Smooth muscle cell (in vitro differentiated cells): Measurements from ENCODE around the gene RCVRN. TPM values are rescaled to one million over a fixed set of nuclear protein-coding genes. Genes with fewer than 3 reads are reported as not detected.

ENCODE experiments used
- DNase-seq: peaks from one replicate; lab custom pipeline; 2025; ENCODE audit not compliant: unreplicated experiment; lab: John Stamatoyannopoulos, UW
- H2AFZ ChIP-seq: fragments of 200-600 bp; sonication (generic); 2 replicates; pipeline ENCODE4 v1.6.0; 2016; ENCODE audit warnings: antibody characterized with exemption, low read depth, mild to moderate bottlenecking
- H3F3A ChIP-seq: fragments of 200-600 bp; sonication (generic); 2 replicates; pipeline ENCODE4 v1.6.0; 2017; ENCODE audit warnings: antibody characterized with exemption, low read depth
- H3K27ac ChIP-seq: fragments of 200-600 bp; sonication (generic); 2 replicates; pipeline ENCODE4 v1.5.1; 2016; ENCODE audit warnings: low read depth, mild to moderate bottlenecking
- H3K27me3 ChIP-seq: fragments of 200-600 bp; sonication (generic); 2 replicates; pipeline ENCODE4 v1.6.1; 2016; ENCODE audit warnings: low read depth, mild to moderate bottlenecking
- H3K36me3 ChIP-seq: fragments of 200-600 bp; sonication (generic); 2 replicates; pipeline ENCODE4 v1.5.1; 2016; ENCODE audit warnings: low read depth
- H3K4me1 ChIP-seq: fragments of 200-600 bp; sonication (generic); 2 replicates; pipeline ENCODE4 v1.5.1; 2016; ENCODE audit warnings: low read depth
- H3K4me2 ChIP-seq: fragments of 200-600 bp; sonication (generic); 2 replicates; pipeline ENCODE4 v1.6.0; 2016; ENCODE audit warnings: mild to moderate bottlenecking
- H3K4me3 ChIP-seq: fragments of 200-600 bp; sonication (generic); 2 replicates; pipeline ENCODE4 v1.5.1; 2016; ENCODE audit warnings: mild to moderate bottlenecking
- H3K79me2 ChIP-seq: fragments of 200-600 bp; sonication (generic); 2 replicates; pipeline ENCODE4 v1.6.0; 2016; ENCODE audit warnings: low read depth, mild to moderate bottlenecking
- H3K9ac ChIP-seq: fragments of 200-600 bp; sonication (generic); 2 replicates; pipeline ENCODE4 v1.6.0; 2016; ENCODE audit warnings: low read depth
- H3K9me3 ChIP-seq: fragments of 200-600 bp; sonication (generic); replicated peaks from 2 replicates; pipeline ENCODE4 v1.5.1; 2016; ENCODE audit warnings: low read depth
- H4K20me1 ChIP-seq: fragments of 200-600 bp; sonication (generic); 2 replicates; pipeline ENCODE4 v1.6.0; 2016; ENCODE audit warnings: low read depth
- WGBS: methylation state at CpG from one replicate; pipeline ENCODE4 v1.1.7; 2016; ENCODE audit warnings: low lambda C conversion rate; 5-methylcytosine and 5-hydroxymethylcytosine counted together
- polyA plus RNA-seq: library from polyadenylated mRNA; unstranded; fragments of >200 nt; fragmentation: Nextera tagmentation; extraction: Ambion mirVana; gene quantifications from 2 replicates; pipeline ENCODE4 v1.2.1, GENCODE V29; 2016
- total RNA-seq: library from RNA; depleted of rRNA; stranded (reverse); fragments of >200 nt; gene quantifications from 2 replicates; pipeline ENCODE4 v1.2.3, GENCODE V29; 2014
- TF ChIP-seq, protein P1 (sequence below): fragments of 200-600 bp; sonication (generic); IDR thresholded peaks from 2 replicates; pipeline ENCODE4 v1.5.1; 2017; ENCODE audit warnings: borderline replicate concordance, mild to moderate bottlenecking, antibody characterized with exemption; ENCODE audit not compliant: insufficient read depth, poor library complexity, severe bottlenecking

The RCVRN gene
- total and polyA plus RNA-seq, 2 experiments from 2014 or later = 3.2 to 4.0 TPM

DNA sequence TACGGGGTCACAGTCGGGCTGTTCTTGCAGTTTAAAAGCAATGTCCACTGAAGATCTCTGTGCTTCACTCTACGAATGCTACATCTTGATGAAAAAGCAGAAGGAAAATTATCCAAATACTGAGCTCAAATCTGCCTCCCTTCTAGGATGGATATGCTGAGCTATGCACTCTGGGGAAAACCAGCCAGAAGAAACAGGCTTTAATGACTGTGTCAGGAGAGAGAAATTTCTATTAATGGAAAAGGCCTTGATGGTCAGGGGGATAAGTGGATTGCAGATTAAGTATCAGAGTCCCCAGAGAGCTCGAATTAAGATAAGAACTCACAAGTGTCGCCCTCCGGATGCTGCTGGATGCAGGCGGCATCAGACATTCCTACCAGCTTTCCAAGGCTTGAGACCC, 39.6 kb upstream of the RCVRN start:
- DNase-seq = no peak
- Histone ChIP-seq H4K20me1 (peaks cover 76% of the 10 kb centered on the region), H3K27ac (no peak overlapping the region), H3K36me3 (peaks cover 16% of the 10 kb centered on the region), H3K4me3 (no peak overlapping the region), H3K9ac (no peak overlapping the region), H3K27me3 (no peaks in the 10 kb centered on the region), H3K79me2 (peaks cover 5% of the 10 kb centered on the region), H3K9me3 (no peaks in the 10 kb centered on the region), H2AFZ (no peak overlapping the region), H3F3A (peaks cover 4% of the 10 kb centered on the region), H3K4me1 (no peaks in the 10 kb centered on the region), H3K4me2 (no peak overlapping the region)
- WGBS = 80% methylated on average over 7 of the region's 7 CpGs
- TF ChIP-seq, protein P1, sequence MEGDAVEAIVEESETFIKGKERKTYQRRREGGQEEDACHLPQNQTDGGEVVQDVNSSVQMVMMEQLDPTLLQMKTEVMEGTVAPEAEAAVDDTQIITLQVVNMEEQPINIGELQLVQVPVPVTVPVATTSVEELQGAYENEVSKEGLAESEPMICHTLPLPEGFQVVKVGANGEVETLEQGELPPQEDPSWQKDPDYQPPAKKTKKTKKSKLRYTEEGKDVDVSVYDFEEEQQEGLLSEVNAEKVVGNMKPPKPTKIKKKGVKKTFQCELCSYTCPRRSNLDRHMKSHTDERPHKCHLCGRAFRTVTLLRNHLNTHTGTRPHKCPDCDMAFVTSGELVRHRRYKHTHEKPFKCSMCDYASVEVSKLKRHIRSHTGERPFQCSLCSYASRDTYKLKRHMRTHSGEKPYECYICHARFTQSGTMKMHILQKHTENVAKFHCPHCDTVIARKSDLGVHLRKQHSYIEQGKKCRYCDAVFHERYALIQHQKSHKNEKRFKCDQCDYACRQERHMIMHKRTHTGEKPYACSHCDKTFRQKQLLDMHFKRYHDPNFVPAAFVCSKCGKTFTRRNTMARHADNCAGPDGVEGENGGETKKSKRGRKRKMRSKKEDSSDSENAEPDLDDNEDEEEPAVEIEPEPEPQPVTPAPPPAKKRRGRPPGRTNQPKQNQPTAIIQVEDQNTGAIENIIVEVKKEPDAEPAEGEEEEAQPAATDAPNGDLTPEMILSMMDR = no peak

- H3K36me3 ChIP-seq = peaks cover 23% of the 10 kb centered on the region
- H3K9ac ChIP-seq = no peak overlapping the region
- no peaks in the 10 kb centered on the region for H3K27me3 ChIP-seq
- no peak overlapping the region for H3K27ac ChIP-seq
- no peak overlapping the region for H2AFZ ChIP-seq
- no peak overlapping the region for H3K4me3 ChIP-seq
- peaks cover 4% of the 10 kb centered on the region for H3F3A ChIP-seq
- H3K4me2 ChIP-seq = no peak overlapping the region
- peaks cover 5% of the 10 kb centered on the region for H3K79me2 ChIP-seq
- H3K4me1 ChIP-seq = no peaks in the 10 kb centered on the region
- WGBS = 93% methylated on average over 9 of the region's 9 CpGs
- TF ChIP-seq, protein P1 = no peak
- H3K9me3 ChIP-seq = no peaks in the 10 kb centered on the region
- H4K20me1 ChIP-seq = peaks cover 66% of the 10 kb centered on the region
- no peak for DNase-seq
Observed at GRCh38 chr17:9943343-9943742, 38.3 kb upstream of the RCVRN start.

DNA sequence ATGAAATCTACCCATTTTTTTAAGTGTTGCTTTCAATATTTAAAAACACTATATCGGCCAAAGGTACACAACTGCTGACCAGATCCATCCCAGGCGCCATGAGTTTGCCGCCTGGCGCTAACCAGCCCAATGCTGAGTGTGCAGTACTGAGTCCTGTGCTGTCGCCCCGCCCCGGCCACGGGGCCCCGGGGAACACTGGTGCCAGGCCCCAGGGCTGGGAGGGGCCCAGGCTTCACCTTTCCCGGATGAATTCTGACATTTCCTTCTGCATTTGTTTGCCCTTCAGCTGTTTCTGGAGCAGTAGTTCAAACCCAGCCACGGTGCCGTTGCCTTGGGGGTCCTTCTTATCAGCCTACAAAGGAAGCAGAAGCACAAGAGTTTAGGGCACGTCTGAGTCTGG, 37.8 kb upstream of the RCVRN start:
- 89% methylated on average over 13 of the region's 13 CpGs for WGBS

GRCh38 chr17:9941305-9941704, 36.2 kb upstream of the RCVRN start:
- H3K4me3 ChIP-seq = no peak overlapping the region
- no peaks in the 10 kb centered on the region for H3K27me3 ChIP-seq
- H2AFZ ChIP-seq = no peak overlapping the region
- no peak overlapping the region for H3K27ac ChIP-seq
- no peak overlapping the region for H3K4me2 ChIP-seq
- H4K20me1 ChIP-seq = peaks cover 62% of the 10 kb centered on the region
- H3K4me1 ChIP-seq = no peaks in the 10 kb centered on the region
- H3K36me3 ChIP-seq = peaks cover 23% of the 10 kb centered on the region
- no peak for DNase-seq
- H3K79me2 ChIP-seq = peaks cover 3% of the 10 kb centered on the region
- 96% methylated on average over 13 of the region's 13 CpGs for WGBS
- H3K9me3 ChIP-seq = no peaks in the 10 kb centered on the region
- peaks cover 15% of the 10 kb centered on the region for H3F3A ChIP-seq
- TF ChIP-seq, protein P1 = no peak
- no peak overlapping the region for H3K9ac ChIP-seq

More for the DNA sequence above, 37.8 kb upstream of the RCVRN start:
- Histone ChIP-seq H3K36me3 (peaks cover 23% of the 10 kb centered on the region), H3K4me1 (no peaks in the 10 kb centered on the region), H3F3A (peaks cover 6% of the 10 kb centered on the region), H3K79me2 (peaks cover 5% of the 10 kb centered on the region), H3K9me3 (no peaks in the 10 kb centered on the region), H3K27ac (no peak overlapping the region), H3K4me2 (no peak overlapping the region), H4K20me1 (peaks cover 63% of the 10 kb centered on the region), H3K4me3 (no peak overlapping the region), H3K27me3 (no peaks in the 10 kb centered on the region), H3K9ac (no peak overlapping the region), H2AFZ (no peak overlapping the region)
- TF ChIP-seq, protein P1 = no peak
- DNase-seq = no peak
